Stimulated activated CD4-positive, alpha-beta T cell treated with anti-CD3 and anti-CD28 coated beads, Interleukin-4, amount 100 ng/mL, for 1 hour (primary cell): ENCODE data around the gene TNS1.
A peak's percentile ranks its signal among the peaks of the same experiment; 100 is the strongest.

Experiments
- DNase-seq: peaks from one replicate; pipeline ENCODE4 v3.0.0-alpha.2; 2020

Gene TNS1

DNA sequence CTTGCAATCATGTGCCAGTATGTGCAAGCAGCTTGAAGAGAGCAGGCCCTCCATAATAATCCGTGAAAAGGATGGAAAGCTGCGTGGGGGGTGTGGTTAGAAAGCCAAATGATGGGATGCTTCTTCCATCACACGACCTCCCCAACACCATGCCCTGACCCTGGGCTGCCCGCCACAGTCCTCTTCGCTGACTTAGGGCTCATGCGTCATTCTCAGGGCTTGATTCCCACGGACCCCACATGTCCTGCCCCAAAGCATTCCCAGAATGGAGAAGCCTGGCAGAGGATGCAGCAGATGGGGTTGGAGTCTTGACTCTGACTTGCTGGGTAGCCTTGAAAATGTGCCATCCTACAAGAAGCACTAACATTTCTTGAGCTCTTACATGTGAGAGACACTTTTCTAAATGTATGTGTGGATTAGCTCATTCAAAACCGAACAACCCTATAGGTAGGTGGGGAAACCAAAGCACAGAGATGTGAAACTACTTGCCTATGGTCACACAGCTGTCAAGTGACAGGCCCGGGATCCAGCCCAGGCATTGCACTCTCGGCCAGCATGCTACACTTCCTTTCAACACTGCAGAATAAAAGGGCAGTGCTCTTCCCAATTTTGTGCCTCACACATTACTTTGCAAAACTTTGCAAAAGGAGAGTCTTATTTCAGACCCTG lies 3.7 kb downstream of the TNS1 start:
- DNase-seq = no peak

DNA sequence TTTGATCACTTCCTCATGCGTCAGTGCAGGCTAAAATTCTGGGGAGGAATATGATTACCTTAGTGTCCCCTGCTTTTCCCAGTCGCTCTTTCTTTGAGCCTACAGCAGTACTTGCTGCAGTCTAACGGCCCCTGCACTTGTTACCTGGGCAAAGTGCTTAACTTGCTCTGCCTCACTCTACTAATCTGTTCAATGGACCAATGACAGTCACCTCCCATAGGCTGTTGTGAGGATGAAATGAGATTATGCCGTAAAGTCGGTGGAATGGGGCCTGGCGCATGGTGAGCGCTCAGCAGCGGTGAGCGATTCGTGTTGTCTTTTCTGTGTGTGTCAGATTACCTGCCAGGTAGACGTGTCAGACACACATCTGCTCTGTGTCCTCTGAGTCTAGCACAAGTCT lies 5.3 kb downstream of the TNS1 start:
- no peak for DNase-seq

DNA sequence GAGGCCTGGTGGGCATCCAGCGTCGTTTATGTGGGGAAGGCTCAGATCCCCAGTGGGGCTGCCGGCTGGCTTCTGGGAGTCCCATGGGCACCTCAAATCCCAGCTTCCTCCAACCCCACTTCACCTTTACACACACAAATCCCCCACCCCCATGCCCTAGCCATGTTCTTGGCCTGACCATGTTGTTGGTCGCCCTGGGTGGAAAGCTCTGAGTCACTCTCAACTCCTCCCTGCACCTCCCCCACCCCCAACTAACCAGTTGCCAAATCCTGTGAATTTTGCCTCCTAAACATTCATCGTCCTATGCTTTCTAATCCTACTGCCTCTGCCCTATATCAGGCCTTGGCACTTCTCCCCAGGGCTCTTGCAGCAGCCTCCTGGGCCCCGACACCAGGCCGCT lies 6.4 kb downstream of the TNS1 start:
- no peak for DNase-seq

DNA sequence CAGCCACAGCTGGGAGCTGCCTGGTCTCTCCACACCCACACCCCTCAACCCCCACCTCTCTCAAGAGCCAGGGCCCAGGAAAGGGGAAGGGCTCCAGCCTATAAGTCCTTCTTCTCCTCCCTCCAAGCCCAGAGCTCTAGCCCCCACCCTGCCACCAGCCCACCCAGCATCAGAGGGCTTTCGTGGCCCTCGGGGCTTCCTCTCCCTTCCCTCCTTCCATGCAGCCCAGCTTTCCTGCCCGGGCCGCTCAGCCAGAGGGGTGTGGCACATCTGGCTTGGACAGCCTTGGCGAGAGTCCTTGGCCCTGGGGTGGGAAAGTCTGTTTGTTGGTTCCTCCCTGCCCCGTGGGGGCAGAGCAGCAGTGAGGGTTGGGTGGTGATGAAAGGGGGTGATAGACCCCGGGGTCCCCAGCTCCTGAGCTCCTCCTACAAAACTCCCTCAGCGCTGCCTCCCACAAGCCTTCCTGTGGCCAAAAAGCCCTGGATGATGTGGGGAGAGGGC lies 7.0 kb downstream of the TNS1 start:
- no peak for DNase-seq

DNA sequence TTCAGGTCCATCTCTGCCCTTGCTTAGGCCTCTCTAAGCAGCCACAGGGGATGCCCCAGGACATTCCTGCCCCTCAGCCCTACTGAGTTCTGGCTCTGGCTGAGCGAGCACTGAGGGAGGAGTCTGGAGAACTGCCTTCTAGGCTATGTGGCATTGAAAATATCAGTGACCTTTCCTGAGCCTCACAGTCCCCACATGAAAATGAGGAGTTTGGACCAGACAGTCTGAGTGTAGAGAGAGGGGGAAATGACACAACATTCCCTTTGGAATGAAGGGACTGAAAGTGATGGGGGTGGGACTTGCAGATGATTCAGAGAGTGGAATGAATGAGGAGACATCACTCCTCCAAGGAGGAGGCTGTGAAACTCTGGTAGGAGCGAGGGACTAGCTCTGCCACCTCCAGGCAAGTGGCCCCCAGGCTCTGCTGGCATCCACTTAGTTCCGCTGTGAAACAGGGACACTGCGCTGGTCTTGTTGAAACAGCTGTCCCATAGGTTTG lies 8.0 kb downstream of the TNS1 start:
- DNase-seq = no peak

DNA sequence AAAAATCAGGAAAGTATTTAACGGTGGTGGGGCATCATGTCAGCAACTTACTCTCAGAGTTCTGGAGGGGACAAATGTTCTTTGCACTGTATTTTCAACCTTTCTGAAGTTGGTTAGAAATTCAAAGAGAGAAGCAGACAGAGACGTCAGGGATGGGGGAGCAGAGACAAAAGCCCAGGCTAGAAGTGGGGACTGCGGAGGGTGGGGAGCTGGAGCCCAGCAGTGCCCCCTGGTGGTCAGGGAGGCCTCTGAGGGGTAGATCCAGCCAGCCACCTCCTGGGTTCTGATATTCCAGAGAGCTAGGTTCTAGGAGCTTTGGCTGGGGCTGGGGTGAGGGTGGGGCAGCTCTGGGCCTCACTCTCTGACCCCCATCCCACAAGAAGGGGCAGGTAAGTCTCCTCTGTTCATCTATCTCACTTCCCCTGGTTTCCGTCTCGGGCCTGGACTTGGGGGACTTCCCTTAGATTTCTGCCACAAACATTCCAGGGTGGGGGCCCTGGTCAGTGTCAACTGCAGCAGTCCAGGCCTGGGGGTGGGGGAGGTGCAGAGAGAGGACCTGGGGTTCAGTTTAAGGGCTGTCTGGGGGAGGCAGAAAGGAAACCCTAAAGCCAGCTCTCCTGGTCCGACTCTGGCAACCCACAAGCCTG lies 8.9 kb downstream of the TNS1 start:
- DNase-seq = peak; percentile 64

DNA sequence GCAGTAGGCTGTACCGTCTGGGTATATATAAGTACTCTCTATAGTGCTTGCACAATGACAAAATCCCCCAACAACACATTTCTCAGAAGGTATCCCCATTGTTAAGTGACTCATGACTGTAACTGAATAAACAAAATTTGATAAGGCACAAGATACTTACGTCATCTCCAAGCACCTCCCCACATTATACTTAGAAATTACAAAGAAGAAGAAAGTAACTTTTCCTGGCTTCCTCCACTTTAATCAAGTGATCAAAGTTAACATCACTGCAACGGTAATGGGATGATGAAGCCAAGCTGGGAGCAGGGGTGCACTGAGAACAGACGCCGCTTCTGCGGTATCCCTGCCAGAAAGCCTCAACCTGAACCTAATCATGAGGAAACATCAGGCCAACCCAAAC lies 9.7 kb downstream of the TNS1 start:
- DNase-seq = no peak

DNA sequence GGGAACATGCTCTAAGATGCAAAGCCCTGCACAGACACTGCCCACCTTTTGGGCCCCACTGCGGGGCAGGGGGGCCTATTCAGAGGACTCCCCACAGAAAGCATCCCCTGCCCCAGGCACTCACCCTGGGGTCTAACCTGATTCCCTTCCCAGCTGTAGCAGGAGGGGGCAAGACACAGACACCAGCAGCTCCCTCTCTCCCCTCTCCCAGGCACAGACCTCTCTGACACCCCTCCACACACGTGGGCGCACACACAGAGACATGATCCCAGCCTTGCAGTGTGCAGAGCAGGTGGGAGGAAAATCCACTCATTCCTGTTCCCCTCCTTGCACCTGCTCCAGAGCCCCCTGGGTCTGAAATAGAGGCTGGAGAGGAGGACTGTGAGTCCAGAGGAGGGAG lies 10.7 kb downstream of the TNS1 start:
- DNase-seq = no peak

DNA sequence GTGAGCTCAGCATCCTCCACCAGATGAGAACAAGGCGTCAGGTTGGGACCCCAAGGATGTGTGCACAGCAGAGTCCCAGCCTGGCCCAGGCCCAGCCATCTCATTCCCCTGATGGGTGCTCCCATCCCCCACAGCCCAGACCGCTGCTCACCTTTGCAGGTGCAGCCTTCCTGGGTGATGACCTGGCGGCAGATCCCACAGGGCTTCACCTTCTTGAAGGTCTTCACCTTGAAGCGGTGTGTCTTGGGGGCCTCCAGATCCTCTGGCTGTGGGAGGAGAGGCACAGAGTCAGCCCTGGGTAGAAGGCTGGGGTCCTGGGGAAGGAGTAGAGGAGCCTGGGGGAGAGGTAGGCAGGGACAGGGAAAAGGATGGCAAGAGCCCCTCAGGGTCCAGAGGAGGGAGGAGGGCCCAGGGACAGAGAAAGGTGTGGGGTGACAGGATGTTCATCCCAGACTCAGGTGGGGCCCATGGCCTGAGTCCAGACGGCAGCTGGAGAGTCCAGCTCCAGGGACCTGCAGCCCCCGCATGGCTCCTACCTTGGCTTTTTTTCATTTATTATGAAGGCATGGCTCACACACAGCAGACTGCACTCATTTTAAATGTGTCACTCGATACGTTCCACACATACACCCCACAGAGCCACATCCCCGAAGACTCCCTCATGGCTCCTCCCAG lies 11.9 kb downstream of the TNS1 start:
- DNase-seq = no peak

DNA sequence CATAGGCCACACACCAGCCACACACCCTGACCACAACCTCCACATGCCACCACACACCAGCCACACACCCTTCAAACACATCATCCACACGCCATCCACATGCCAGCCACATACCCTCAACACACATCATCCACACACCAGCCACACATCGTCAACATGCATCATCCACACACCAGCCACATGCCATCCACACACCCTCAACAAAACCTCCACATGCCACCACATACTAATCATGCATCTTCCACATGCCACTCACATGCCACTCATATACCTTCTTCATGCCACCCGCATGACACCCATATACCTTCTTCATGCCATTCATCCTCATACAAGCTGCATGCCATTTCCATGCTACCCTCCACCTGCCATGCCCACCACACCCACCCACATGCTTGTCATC lies 12.4 kb downstream of the TNS1 start:
- DNase-seq = no peak

DNA sequence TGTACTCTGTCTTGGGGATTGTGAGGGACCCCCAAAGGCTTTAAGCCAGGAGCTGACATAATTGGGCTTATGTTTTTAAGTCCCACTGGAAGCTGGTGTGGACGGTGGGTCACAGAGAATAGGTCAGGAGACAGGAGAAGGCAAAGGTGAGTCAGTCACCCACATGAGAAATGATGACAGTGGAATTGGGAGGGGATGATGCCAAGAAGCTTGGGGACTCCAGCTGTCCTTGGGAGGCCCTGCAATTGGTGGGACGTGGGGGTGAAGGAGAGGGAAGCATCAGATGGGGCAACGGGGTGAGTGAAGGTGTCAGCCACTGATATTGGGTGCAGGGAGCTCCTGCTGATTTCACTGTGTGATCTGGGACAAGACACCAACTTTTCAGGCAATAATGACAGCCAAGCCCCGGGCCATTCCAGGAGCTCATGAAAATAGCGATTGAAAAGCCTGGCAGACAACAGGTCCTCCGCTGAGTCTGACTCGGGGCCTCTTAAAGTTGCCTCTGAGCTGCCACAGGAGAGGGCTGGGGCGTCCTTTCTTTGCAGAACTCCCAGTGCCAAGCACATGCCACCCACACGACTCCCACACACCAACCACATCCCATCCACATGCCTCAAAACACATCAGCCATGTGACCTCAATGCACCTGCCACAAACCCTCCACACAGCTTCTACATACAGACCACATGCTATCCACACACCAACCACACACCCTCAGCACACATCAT lies 13.4 kb downstream of the TNS1 start:
- no peak for DNase-seq

DNA sequence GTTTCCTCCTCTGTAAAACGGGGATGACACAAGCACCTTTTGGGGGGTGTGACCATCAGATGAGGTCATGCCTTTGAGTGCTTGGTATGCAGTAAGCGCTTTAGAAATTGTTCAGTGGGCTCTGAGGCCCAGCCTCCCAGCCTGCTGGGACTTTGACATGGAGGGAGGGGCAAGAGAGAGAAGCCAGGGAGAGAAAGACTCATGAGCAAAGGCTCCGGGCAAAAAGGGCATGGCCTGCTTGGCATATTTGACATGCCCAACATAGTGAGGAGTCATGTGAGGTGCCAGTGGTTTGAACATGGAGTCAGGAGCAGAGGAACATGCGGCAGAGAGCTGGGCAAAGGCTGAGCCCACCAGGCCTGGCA lies 14.0 kb downstream of the TNS1 start:
- DNase-seq = no peak

DNA sequence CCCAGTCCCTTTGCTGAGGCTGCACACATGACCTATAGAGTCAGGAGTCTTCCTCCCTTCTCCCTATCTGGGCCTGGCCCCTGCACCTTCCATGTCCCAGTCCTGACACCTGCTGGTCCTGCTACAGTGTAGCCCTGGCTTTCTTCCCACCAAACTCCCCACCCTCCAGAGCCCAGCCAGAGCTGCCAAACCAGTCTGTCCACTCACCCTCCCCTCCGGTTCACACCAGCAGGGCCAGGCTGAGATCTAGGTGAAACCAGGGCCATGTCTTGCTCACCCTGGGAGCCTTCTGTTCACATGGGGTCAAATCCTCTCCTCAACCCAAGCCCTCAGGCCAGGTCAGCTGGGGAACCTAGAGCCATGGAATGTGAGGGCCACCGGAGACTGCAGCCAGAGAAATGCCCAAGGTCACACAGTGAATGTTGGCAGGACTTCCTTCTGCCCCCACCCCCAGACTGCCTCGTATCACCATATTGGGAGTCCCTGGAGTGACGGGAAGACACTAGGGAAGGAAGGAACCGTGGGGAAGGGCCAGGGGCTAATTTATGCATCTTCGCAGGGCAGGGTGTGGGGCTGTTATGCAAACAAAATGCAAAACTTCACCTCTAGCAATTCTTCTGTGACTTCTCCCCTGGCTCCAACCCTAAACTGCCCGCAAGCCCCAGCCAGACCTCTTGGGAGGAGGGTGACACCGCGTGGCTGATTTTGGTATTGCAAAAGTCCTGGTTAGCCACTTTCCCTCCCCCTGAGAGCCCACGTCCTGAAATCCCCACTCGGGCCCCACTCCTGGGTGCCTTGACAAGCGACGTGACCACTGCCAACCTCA lies 14.6 kb downstream of the TNS1 start:
- peak; percentile 67 for DNase-seq

DNA sequence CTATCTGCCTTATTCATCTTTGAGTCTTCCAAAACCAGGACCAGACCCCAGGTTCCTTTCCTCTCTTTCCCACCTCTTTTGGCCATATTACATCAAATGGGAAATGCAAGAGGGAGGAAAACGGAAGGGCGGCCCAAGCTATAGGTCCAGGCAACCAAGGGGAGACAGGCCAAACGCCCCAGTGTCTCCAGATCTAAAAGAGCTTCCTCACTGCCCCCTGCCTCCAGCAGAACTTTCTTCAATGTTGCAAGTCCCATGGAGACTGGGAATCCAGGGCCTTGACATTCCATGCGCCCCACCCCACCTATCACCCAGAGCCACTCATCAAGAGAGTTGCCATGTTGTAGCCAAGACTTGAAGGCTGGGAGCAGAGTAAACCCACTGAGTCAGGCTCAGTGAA lies 15.4 kb downstream of the TNS1 start:
- DNase-seq = no peak

DNA sequence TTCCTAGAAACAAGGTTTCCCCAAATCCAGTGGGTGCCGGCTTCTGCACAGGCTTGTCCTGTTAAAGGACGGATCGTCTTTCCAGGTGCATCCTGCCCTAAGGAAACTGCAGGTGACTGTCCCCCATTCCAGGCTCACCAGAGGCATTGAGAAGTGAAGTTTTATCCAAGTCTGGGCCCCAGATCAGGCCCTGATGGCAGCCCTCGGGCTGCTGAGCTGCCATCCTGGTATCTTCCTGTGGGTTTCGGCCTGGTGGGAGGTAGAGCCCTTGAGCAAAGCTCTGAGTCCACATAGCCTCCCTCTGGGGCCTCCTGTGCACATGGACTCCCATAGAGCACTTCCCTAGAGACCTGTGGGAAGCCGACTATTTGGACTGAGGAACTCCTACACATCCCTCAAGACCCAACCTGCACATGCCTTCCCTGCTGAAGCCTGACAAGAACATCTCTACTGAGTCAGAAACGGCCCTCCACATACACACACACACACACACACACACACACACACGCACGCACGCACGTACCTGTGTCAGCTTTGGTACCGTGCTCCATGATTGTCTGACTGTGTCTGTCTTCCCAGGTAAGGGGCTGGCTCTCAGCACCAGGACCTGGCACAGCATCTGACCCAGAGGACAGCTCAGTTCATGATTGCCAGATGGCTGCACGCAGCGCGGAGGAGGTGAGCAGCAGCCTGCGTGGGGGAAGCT lies 16.4 kb downstream of the TNS1 start:
- DNase-seq = no peak

DNA sequence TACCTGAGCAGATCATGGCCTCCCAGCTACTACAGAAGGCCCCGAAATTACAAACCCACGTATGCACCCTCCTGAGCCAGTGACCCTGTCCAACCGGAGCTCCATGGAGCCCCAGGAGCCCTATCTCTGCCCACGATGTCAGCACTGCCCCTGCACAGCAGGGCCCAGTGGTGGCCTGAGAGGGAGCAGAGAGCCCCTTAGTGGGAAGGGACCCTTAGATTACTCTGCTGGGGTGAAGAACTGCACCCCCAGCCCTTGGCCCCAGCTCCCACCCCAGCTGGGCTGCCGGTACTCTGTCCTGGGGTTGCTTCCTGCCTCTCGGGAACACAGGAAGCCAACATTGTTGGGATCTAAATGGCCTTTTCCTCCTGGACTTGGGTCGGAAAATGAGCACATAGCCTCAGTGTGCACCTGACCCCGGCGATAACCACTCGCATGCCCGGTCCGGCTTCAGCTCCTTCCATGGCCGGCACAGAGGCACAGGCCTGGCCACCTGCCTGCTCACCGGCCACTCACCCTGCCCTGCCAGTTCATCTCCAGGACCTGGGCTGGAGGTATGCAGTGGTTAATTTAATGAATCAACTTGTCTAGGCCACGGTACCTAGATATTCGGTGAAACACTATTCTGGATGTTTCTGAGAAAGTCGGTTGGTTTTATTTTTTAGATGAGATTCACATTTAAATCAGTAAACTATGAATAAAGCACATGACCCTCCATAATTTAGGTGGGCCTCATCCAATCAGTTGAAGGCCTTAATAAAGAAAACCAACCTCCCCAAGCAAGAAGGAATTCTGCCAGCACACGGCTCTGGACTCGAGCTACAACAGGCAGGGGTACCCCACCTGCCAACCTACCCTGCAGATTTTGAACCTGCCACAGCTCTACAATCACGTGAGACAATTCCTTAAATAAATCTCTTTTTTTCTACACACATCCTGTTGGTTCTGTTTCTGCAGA lies 19.2 kb downstream of the TNS1 start:
- DNase-seq = no peak

DNA sequence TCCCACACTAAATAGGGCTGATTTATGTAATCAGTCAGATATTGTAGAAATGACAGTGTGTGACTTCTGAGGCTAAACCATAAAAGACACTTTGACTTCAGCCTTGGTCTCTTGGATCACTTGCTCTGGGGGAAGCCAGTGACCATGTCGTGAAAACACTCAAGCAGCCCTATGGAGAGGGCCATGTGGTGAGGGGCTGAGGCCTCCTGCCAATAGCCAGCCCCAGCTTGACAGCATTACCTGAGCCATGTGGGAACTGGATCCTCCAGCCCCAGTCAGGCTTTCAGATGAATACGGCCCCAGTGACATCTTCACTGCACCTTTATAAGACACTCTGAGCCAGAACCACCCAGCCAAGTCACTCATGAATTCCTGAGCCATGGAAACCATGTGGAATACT lies 20.8 kb downstream of the TNS1 start:
- DNase-seq = no peak

DNA sequence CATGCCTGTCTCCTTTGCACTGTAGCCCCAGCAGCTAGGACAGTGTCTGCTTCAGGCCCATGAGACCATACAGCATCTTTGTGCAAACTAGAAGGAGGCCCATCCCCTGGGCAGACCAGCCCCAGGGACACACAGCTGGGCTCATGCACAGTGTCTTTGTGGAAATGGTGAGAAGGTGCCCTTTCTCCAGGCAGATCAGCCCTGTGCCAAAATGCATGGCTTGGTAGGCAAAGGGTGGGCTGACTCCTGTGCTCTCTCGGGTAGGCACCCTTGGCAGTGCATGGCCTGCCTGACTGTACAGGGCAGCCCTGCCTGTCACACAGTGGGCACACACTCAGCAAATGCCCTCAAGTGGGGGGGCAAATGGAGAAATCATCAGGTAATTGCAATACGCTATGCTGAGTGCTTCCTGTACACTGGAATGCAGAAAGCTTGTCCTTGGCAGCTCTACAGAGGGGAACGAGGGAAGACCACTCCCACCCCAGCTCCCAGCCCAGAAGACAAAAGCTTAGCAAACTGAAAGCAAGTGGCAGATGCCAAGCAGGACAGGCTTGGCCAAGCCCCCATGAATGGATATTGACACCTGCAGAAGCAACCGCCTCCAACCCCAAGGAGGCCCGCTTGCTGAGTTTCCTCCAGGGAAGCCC lies 21.6 kb downstream of the TNS1 start:
- no peak for DNase-seq

DNA sequence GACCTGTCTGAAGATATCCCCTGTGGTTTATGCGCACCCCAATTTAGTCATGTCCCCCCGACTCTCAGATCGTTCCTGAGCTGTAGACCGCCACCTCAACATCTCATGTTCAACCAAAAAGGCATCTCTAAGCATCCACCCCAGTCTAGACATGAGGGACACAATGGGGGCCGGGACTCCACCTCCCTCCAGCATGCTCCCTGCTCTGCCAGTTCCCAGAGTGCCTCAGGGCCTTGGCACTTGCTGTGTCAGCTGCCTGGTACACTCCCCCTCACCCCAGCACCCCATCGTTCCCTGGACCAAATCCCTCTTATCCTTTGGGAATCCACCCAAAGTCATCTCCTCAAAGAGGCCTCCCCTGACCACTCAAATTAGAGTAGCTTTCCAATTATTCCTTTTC lies 22.2 kb downstream of the TNS1 start:
- no peak for DNase-seq

DNA sequence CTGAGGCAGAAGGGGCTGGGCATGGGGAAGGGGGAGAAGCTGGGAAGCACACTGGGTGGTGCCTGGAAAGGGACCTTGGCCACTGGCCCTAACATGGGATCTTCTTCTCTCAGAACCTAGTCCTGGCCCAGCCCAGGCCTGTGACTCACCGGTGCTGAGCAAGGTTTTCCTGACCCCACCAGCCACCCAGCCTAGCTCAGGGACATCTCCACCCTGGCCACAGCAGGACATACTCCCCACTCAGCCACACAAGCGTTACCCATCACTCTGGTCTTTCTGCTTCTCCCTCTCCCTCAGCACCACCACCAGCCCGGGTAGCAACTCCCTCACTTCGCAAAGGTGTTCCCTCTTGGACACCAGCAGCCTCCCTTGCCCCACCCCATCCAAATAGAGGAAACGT lies 22.8 kb downstream of the TNS1 start:
- no peak for DNase-seq
